HG02571 (cell line): Measurements from ENCODE around the gene ARL6IP1.
"Not testable (repeated sequence)": the region's sequence is repeated elsewhere in the genome, so short reads cannot be mapped to it uniquely, and the experiment has no call there.

Source experiments
- ATAC-seq: cut with Tn5 transposase; IDR thresholded peaks from one replicate; pipeline ENCODE4 v1.9.1; 2021; ENCODE audit warnings: mild to moderate bottlenecking, moderate library complexity; ENCODE audit not compliant: unreplicated experiment

The ARL6IP1 gene

DNA sequence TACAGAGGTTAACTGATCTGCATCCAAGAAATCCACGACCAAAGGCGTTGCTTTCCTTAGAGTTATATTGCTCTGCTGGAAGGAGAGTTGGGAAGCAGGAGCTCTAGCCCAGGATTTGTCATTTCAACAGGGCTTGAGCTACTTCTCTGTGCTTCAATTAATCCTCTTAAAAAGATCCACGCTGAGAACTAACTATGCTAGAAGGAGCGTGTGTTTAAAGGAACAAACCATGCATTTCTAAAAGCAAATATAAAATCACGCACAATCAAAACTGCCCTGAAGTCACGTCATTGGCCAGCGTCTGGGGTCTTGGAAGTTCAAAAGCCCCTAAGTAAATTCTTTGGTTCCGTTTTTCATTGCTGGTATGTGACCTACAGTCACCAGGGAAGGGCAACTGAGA is 1.1 kb downstream of the ARL6IP1 start:
- no peak for ATAC-seq

DNA sequence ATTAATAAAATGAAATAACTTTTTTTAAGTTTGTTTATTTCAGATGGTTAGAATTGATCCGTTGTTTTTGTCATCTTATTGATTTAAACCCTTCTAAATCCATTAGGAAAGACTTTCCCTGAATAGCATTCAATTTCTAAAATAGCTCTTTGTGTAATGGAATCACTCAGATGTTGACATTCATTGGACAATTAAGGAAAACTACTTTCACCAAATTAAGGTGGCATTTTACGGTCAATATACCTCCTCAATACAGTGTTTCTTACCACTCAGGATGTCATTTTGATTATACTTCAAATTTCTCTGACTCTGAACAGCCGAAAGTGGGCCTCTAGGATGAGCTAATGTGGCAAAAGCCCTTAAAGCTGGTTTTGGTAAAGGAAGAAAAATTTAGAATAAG is 1.8 kb downstream of the ARL6IP1 start:
- ATAC-seq, result no peak

DNA sequence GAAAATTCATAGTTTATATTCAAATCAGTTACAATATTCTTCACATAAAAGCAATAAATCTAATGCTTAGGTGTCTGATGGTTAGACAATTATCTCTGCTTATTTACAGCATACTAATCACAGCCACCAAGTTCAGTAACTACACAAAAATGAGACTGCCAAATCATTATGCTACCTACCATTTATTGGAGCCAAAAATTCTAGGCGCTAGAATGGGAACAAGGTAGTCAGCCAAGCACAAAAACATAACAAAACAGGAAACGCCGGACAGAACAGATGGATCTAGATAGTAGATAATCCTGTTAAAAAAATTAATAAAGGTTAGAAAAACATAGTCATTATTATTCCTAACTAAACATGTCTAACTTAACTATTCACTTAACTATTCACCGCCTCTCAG is 3.6 kb downstream of the ARL6IP1 start:
- no peak for ATAC-seq

DNA sequence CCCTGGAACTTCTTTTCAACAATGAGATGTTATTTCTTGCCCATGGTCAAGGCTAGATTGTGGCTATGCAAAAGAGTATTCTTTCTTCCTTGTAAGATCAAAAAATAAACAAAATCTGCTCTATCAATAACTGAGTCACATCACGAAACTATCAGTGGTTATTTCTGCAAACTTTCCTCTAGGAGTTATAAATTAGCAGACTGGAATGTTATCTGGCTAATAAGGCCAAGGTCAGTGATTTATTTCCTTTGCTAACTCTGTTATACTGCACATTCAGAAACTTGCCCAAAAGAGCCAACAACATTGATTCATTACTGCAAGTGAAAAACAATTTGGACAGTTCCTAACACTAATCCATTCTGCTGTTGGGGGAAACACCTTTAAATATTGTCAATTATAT is 5.0 kb downstream of the ARL6IP1 start:
- ATAC-seq, result no peak

DNA sequence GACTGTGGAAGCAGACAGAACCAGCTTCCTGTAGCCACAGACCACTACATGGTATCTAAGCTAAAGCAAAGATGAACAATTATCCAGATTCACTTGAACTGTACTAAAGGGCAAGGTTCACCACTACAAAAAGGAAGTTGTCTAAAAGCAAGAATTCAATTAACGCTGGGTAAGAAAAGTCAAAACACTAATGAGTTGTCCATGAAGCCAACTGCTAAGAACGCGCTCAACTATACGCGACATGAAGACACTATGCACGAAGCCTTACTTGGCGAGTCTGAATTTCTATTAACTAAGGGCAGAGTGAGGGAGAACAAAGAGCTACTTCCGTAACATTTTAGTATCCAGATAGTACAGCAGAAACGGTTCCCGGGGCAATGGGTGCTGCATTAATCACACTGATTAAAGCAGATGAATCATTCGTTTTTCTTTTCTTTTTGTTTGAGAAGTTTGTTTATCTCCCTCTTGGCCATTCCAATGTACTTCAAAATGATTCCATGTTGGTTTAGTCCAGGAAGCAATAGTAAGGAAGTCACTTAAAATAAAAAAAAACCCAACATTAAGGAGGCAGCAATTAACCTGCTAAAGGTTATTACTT is 8.4 kb downstream of the ARL6IP1 start:
- no peak for ATAC-seq

DNA sequence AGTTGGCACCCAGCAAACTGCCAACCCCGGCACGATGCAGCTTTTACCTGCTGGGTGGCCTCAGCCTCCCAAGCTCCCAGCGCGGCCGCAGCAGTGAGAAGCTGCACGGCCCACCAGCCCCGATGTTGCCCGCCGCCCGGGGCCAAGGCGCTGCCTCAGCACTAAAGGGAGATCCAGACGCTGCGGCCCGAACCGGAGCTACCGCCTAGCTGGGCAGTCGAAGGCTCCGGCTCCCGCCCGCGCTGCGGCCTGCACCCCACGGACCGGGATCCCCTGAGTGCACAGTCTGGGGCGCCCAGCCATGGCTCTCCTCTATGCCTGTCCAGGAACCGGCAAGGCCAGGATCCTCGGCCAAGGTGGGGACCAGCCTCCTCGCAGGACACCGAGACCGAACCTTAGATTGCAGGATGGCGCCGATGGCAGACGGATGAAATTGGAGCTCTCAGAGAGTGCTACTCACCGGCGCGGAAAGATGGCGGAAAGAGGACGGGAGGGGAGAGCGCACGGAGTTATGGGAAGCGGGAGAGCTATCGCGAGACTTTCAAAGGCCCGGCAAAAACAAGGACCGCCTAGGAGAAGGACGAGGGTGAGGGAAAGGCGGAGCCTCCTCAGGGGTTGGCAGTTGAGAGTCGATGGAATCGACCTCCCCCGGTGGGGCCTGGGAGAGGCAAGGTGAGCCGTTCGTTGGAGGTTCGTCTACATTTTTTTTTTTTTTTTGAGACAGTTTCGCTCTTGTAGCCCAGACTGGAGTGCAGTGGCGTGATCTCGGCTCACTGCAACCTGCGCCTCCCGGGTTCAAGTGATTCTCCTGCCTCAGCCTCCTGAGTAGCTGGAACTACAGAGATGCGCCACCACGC is 11.3 kb downstream of the ARL6IP1 start, which contains the start of gene RPS15A:
RPS15A (minus strand) TSS at position 485 of the 857 bp plus-strand sequence. CDS start 1,221 bp downstream, outside the sequence.
- ATAC-seq, result peak; percentile 82

DNA sequence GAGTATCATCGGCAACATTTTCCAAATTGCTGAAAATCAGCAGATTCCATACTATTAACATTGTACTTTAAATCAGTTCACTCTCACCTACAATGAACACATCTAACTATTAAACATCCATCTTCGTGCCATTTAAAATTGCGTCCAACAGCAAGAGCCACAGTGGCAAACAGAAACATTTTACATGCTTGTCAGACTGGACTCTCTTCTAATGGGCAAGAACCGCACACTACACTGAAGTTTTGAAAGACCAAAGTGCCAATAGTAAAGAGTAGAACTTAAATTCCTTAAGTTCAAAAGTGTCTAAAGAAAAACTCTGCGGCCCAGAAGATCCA is 11.9 kb downstream of the ARL6IP1 start:
- ATAC-seq, result no peak

DNA sequence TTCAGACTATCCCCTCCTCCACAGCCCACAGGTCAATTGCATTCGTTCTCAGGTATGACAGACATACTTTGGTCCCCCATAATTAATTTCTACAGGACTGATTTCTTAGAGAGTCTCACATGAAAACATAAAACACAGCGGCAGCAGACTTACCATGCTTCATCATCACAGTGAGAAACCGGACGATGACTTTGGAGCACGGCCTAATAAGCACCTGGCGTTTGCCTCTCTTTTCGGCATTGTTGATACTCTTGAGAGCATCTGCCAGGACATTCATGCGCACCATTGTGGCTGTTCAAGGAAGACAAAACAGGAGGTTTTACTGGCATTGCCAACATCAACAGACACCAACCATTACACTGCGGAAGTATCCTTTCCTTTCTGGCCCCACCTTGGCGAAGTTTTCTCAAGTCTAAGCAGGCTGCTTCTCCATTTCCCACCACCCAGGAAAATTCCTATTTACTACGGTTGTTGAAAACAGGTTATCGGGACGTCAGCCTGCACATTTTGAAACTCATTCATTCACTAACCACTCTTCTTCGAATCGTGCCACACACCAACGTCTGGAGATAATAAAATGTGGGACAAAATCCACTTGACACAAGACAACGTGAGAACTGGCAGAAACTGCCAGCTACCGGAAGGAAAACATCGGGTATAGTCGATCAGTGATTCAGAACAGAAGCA is 12.4 kb downstream of the ARL6IP1 start:
- ATAC-seq, result no peak

DNA sequence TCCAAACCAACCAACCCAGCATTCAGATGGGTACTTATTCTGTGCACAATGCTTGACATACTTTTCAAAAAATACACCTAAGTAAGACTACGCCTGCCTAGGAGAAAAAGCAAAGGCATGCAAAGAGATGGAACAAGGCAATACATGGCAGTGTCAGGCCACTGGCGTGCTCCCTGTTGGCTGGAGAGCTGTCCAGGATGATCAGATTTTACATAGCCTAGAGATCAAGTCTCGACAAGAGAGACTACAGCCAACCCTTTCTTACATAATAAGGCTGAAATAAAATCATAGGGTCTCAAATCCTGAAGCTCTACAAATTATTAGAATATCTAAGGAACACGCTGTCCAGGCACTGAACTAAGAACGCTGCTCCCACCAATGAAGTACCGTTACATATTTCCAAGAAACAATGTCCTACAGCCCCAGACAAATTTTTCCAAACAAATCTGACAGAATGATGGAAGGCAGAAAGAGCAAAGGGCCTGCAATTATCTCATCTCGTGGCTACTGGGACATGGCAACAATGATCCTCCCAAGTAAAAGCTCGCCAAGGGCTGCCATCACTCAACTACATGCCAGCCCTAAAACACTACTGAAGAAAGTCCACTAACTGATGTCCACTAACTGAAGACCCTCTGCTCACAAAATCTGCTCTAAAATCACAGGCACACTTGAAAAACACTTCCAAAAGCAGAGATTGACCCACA is 16.3 kb downstream of the ARL6IP1 start:
- ATAC-seq, result no peak

DNA sequence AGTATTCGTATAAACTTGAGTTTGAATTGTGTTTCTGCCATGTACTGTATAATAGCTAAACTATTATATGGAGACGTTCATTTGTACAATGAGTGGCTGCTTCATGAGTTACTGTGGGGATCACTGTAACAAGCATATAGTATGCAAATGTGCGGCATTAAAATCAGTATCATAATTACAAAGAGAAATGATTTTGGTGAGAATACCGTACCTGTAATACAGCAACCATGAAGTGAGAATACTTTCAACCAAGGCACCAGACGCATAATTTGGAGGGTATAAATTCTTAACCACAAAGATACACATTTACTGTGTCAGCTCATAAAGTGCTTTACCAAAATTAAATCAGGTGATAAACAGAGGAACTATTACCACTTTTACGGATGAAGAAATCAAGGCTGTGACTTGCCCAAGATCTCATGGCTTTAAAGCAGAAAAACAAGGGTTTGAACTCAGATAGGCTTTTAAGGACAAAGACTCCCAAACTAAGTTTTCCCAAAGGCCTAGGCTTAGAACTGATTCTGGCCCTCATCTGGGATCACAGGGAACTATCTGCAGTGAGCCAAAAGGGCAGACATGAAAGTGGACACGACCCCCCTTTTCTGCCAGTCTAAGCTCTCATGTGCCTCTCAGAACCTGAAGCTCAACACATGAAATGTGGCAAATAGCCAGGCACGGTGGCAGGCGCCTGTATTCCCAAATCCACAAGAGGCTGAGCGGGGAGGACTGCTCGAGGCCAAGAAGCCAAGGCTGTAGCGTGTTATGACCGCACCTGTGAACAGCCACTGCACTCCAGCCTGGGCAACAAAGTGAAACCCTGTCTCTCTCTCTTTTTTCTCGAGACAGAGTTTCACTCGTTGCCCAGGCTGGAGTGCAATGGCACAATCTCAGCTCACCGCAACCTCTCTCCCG is 17.7 kb downstream of the ARL6IP1 start:
- ATAC-seq, result no peak

DNA sequence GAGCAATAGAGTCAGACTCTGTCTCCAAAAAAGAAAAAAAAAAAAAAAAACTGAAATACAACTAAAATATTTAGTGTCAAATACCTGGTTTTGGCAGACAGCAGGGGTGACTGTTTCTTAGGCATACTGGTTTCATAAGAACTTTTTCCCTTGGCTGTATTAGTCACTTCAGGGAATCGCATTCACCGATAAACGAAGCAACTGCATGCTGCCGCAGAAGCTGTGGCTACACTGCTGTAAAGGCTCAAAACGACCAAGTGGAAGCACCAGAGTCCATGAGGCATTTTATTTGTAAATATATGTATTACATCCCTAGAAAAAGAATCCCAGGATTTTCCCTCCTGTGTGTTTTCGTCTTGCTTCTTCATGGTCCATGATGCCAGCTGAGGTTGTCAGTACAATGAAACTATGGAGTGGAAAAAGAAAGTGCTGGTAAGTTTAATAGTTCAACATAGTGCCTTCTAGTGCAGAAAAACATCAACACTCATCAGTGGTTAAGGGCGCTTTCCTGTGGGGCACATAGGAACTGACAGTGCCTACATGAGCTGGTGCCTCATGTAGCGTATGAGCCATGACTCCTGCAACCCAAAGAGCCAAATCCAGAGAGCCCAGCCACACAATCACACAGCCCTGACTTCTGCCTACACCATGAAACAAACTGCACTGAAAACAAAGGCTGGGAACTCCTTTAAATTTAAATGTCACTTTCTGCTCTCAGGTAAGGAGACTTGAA is 18.5 kb downstream of the ARL6IP1 start:
- ATAC-seq, result no peak

DNA sequence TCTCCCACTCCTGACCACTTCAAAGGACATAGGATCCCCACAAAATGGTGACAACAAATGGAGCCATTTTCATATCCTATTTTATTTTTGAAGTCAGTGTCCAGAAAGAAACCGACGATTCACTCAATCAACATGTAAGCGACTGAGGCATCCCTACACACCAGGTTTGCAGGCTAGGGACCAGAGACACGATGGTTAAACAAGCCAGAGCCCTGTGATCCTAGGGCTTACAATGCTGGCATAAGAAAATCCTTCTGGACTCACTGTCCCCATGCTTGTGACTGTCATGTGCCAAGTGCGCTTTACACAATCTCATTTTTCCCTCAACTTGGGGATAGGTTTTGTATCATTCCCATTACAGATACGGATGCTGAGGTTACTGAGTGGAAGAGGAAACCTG is 20.1 kb downstream of the ARL6IP1 start:
- not testable (repeated sequence) for ATAC-seq

DNA sequence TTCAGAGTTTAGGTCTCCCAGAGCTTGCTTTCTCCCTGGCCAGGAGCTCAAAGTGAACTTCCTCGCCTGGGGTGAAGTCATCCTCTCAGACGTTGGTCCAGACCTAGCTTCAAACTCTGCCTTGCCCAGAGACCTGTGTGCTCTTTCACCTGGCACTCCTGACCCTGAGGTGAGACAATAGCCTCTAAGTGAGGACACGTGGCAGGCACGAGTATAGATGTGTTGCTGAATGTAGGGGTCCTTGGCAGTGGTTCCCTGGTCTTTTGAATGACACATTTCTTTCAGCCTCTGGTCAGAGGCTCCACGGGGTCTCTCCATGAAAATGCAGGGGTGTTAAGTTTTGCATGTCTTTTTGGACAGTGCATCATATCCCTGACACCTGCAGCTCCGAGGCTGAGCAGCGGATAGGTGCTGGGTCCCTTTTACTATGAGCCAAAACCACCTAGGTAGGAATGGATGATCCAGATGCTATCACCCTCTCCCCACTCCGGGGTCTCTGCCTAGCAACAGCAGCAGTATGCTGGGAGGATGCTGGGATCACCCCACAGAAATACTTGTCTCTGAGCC is 20.8 kb downstream of the ARL6IP1 start:
- not testable (repeated sequence) for ATAC-seq

DNA sequence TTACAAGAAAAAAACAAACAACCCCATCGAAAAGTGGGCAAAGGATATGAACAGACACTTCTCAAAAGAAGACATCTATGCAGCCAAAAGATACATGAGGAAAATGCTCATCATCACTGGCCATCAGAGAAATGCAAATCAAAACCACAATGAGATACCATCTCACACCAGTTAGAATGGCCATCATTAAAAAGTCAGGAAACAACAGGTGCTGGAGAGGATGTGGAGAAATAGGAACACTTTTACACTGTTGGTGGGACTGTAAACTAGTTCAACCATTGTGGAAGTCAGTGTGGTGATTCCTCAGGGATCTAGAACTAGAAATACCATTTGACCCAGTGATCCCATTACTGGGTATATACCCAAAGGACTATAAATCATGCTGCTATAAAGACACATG is 23.7 kb downstream of the ARL6IP1 start:
- ATAC-seq, result not testable (repeated sequence)

DNA sequence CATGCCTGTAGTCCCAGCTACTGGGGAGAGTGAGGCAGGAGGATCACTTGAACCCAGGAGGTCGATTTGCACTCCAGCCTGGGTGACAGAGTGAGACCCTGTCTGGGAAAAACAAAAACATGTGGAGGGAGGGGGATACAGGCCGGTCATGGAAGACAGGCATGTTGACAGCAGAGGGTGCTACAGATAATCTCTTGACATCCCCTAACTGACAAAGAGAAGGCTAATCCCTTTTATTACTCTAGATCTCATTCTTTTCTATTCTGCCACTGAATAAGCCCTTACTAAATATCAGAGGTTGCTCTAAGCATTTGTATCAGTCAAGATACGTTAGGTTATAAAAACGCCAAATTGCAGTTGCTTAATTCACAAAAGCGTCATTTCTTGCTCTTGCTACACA is 25.0 kb downstream of the ARL6IP1 start:
- ATAC-seq, result not testable (repeated sequence)

DNA sequence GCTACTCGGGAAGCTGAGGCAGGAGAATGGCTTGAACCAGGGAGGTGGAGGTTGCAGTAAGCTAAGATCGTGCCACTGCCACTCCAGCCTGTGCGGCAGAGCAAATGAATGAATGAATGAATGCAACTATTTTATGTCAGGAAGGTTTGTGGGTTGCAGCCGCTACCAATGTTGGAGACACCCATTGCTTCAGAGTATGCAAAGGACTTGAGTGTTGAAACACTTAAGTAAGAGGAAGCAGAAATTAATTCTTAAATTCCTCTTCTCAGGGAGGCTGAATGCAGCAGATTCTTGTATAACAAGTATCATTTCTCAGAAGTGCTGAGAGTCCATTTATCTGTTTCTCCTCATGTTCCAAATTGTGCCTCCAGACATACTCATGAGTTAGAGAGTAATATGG is 26.7 kb downstream of the ARL6IP1 start:
- not testable (repeated sequence) for ATAC-seq

DNA sequence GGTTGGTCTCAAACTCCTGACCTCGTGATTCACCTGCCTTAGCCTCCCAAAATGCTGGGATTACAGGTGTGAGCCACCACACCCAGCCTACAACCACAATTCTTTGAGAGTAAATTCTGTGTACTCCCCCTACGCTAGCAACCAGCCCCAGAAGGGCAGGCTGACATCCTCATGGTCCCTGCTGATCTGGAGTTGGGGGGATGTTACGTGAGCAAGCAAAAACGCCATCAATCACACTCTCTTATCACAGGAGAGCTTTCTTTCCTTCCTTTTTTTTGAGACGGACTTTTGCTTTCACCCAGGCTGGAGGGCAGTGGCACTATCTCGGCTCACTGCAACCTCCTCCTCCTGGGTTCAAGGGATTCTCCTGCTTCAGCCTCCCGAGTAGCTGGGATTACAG is 29.2 kb downstream of the ARL6IP1 start:
- ATAC-seq, result not testable (repeated sequence)

DNA sequence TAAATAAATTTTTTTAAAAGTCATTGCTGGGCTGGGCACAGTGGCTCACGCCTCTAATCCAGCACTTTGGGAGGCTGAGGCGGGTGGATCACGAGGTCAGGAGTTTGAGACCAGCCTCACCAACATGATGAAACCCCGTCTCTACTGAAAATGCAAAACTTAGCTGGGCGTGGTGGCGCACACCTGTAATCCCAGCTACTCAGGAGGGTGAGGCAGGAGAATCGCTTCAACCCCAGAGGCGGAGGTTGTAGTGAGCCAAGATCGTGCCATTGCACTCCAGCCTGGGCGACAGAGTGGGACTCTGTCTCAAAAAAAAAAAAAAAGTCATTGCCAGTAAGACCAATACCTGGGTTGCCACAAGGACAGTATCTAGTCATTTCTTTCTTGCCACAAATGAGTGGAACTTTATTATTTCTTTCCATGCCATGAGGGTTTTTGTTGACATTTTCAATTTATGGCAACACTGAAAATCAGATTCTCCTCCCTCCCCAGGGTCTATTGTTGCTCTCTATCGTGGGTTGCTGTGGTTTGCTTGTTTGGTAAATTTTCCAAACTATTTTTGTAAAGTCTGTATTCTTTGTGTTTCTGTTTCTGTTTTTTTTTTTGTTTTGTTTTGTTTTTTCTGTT is 30.9 kb downstream of the ARL6IP1 start:
- not testable (repeated sequence) for ATAC-seq

DNA sequence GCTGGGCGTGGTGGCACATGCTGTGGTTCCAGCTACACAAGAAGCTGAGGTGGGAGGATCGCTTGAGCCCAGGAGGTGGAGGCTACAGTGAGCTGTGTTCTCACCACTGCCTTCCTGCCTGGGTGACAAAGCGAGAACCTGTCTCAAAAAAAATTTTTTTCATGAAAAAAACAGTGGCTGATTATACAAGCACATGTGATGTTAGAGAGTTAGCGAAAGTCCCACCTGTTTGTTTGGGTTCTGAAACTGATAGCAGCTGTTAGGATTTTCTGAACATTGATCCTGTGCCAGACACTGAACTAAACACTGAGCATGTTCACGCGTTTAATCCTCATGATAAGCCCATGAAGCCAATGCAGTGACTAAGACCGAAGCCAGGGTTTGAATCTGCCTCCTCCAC is 34.1 kb downstream of the ARL6IP1 start:
- ATAC-seq, result peak; percentile 58
